ENCODE results near the gene PCSK5.

The PCSK5 gene

GRCh38 chr9:75941066-75941465 is 50.6 kb downstream of the PCSK5 start:
- no peak overlapping the region for H3K4me3 ChIP-seq (ENCODE audit: low read depth, low read length)
- no peak for TF ChIP-seq CTCF (conservative IDR thresholded peaks at IDR 0.05; ENCODE audit: low read depth, low read length)
- DNase-seq (ENCODE audit: low read depth): peak; percentile 27

- TF ChIP-seq CTCF (conservative IDR thresholded peaks at IDR 0.05; ENCODE audit: low read depth, low read length): no peak
- H3K4me3 ChIP-seq (ENCODE audit: low read depth, low read length): no peak overlapping the region
- no peak for DNase-seq (ENCODE audit: low read depth)
Measured at GRCh38 chr9:75941577-75942311, 51.3 kb downstream of the PCSK5 start.

- no peak overlapping the region for H3K4me3 ChIP-seq (ENCODE audit: low read depth, low read length)
- TF ChIP-seq CTCF (conservative IDR thresholded peaks at IDR 0.05; ENCODE audit: low read depth, low read length): no peak
- DNase-seq (ENCODE audit: low read depth): no peak
Measured at GRCh38 chr9:75946766-75947165, 56.3 kb downstream of the PCSK5 start.

GRCh38 chr9:75947233-75947632 is 56.8 kb downstream of the PCSK5 start:
- DNase-seq (ENCODE audit: low read depth): no peak
- no peak for TF ChIP-seq CTCF (conservative IDR thresholded peaks at IDR 0.05; ENCODE audit: low read depth, low read length)

GRCh38 chr9:75950998-75951397 is 60.5 kb downstream of the PCSK5 start:
- no peak for TF ChIP-seq CTCF (conservative IDR thresholded peaks at IDR 0.05; ENCODE audit: low read depth, low read length)
- H3K4me3 ChIP-seq (ENCODE audit: low read depth, low read length): no peak overlapping the region
- no peak for DNase-seq (ENCODE audit: low read depth)

More at GRCh38 chr9:75947233-75947632, 56.8 kb downstream of the PCSK5 start:
- H3K4me3 ChIP-seq (ENCODE audit: low read depth, low read length): no peak overlapping the region

- no peak for TF ChIP-seq CTCF (conservative IDR thresholded peaks at IDR 0.05; ENCODE audit: low read depth, low read length)
- DNase-seq (ENCODE audit: low read depth): peak; percentile 76
- no peak overlapping the region for H3K4me3 ChIP-seq (ENCODE audit: low read depth, low read length)
Measured at GRCh38 chr9:75953218-75953617, 62.7 kb downstream of the PCSK5 start.

GRCh38 chr9:75956161-75956560 is 65.7 kb downstream of the PCSK5 start:
- no peak for TF ChIP-seq CTCF (conservative IDR thresholded peaks at IDR 0.05; ENCODE audit: low read depth, low read length)
- no peak for DNase-seq (ENCODE audit: low read depth)
- H3K4me3 ChIP-seq (ENCODE audit: low read depth, low read length): no peak overlapping the region

Data from choroid plexus epithelial cell (primary cell).